ENCODE measurements around the gene GBP3.
"Not testable (repeated sequence)": the region's sequence is repeated elsewhere in the genome, so short reads cannot be mapped to it uniquely, and the experiment has no call there.

The GBP3 gene

GRCh38 chr1:89022167-89022959, at the start of gene GBP3:
GBP3 (minus strand) TSS chr1:89022866; CDS start chr1:89020721, 2,145 bp downstream.
- Histone ChIP-seq H3K4me3 (no peak within 1 kb of the TSS), H3K36me3 (replicated peaks) (no peaks in the 10 kb centered on the region), H3K9me3 (no peaks in the 10 kb centered on the region), H3K27me3 (ENCODE audit: low read depth) (no peaks in the 10 kb centered on the region), H3K4me1 (no peaks in the 10 kb centered on the region)
- no peak for DNase-seq (ENCODE audit: low spot score in 2 of 2)
- in situ Hi-C loops (cut with MboI; ENCODE audit: low sequenced_read_pairs): no loop called here

- in situ Hi-C loops (cut with MboI; ENCODE audit: low sequenced_read_pairs): no loop called here
- no peaks in the 10 kb centered on the region for H3K27me3 ChIP-seq (ENCODE audit: low read depth)
- H3K9me3 ChIP-seq: no peaks in the 10 kb centered on the region
- H3K4me3 ChIP-seq: no peak overlapping the region
- no peak for DNase-seq (ENCODE audit: low spot score in 2 of 2)
- no peaks in the 10 kb centered on the region; the same call in 1 of the 2 replicates for H3K4me1 ChIP-seq
- no peaks in the 10 kb centered on the region for H3K36me3 ChIP-seq (replicated peaks)
Measured at GRCh38 chr1:89070509-89070908, 47.8 kb upstream of the GBP3 start.

GRCh38 chr1:89069951-89070350, 47.3 kb upstream of the GBP3 start:
- Histone ChIP-seq H3K27me3 (ENCODE audit: low read depth) (no peaks in the 10 kb centered on the region), H3K4me1 (no peaks in the 10 kb centered on the region; the same call in 1 of the 2 replicates), H3K36me3 (replicated peaks) (no peaks in the 10 kb centered on the region), H3K9me3 (no peaks in the 10 kb centered on the region), H3K4me3 (no peak overlapping the region)
- no peak for DNase-seq (ENCODE audit: low spot score in 2 of 2)
- in situ Hi-C loops (cut with MboI; ENCODE audit: low sequenced_read_pairs): no loop called here

GRCh38 chr1:89068291-89068690, 45.6 kb upstream of the GBP3 start:
- Histone ChIP-seq H3K4me3 (no peak overlapping the region), H3K36me3 (replicated peaks) (no peaks in the 10 kb centered on the region), H3K27me3 (ENCODE audit: low read depth) (no peaks in the 10 kb centered on the region), H3K4me1 (no peaks in the 10 kb centered on the region; the same call in 1 of the 2 replicates), H3K9me3 (no peaks in the 10 kb centered on the region)
- in situ Hi-C loops (cut with MboI; ENCODE audit: low sequenced_read_pairs): no loop called here
- DNase-seq (ENCODE audit: low spot score in 2 of 2): no peak

- in situ Hi-C loops (cut with MboI; ENCODE audit: low sequenced_read_pairs): no loop called here
- Histone ChIP-seq H3K36me3 (replicated peaks) (no peaks in the 10 kb centered on the region), H3K4me3 (no peak within 1 kb of the TSS), H3K27me3 (ENCODE audit: low read depth) (no peaks in the 10 kb centered on the region), H3K9me3 (no peaks in the 10 kb centered on the region), H3K4me1 (no peaks in the 10 kb centered on the region; the same call in 1 of the 2 replicates)
- DNase-seq (ENCODE audit: low spot score in 2 of 2): no peak
Measured at GRCh38 chr1:89065079-89065868, 42.6 kb upstream of the GBP3 start, which contains the start of gene GBP1. GBP1 (minus strand) TSS chr1:89065208; CDS start chr1:89063234, 1,974 bp downstream.

GRCh38 chr1:89064632-89065031, 42.0 kb upstream of the GBP3 start:
- DNase-seq (ENCODE audit: low spot score in 2 of 2): no peak
- Histone ChIP-seq H3K4me3 (no peak overlapping the region), H3K36me3 (replicated peaks) (no peaks in the 10 kb centered on the region), H3K9me3 (no peaks in the 10 kb centered on the region), H3K27me3 (ENCODE audit: low read depth) (no peaks in the 10 kb centered on the region), H3K4me1 (no peaks in the 10 kb centered on the region)
- in situ Hi-C loops (cut with MboI; ENCODE audit: low sequenced_read_pairs): no loop called here

GRCh38 chr1:89063094-89063493, 40.4 kb upstream of the GBP3 start:
- Histone ChIP-seq H3K36me3 (replicated peaks) (no peaks in the 10 kb centered on the region), H3K9me3 (no peaks in the 10 kb centered on the region), H3K27me3 (ENCODE audit: low read depth) (no peaks in the 10 kb centered on the region), H3K4me3 (no peak overlapping the region), H3K4me1 (no peaks in the 10 kb centered on the region)
- in situ Hi-C loops (cut with MboI; ENCODE audit: low sequenced_read_pairs): no loop called here
- no peak for DNase-seq (ENCODE audit: low spot score in 2 of 2)

- Histone ChIP-seq H3K9me3 (no peaks in the 10 kb centered on the region), H3K4me3 (no peak overlapping the region), H3K4me1 (no peaks in the 10 kb centered on the region), H3K27me3 (ENCODE audit: low read depth) (no peaks in the 10 kb centered on the region), H3K36me3 (replicated peaks) (no peaks in the 10 kb centered on the region)
- DNase-seq (ENCODE audit: low spot score in 2 of 2): no peak
- in situ Hi-C loops (cut with MboI; ENCODE audit: low sequenced_read_pairs): no loop called here
Measured at GRCh38 chr1:89060091-89060490, 37.4 kb upstream of the GBP3 start.

GRCh38 chr1:89051955-89052312, 29.3 kb upstream of the GBP3 start:
- H3K27me3 ChIP-seq (ENCODE audit: low read depth): no peaks in the 10 kb centered on the region
- no peaks in the 10 kb centered on the region for H3K9me3 ChIP-seq
- H3K4me1 ChIP-seq: no peaks in the 10 kb centered on the region
- H3K36me3 ChIP-seq (replicated peaks): no peaks in the 10 kb centered on the region
- H3K4me3 ChIP-seq: no peak overlapping the region
- DNase-seq (ENCODE audit: low spot score in 2 of 2): no peak
- in situ Hi-C loops (cut with MboI; ENCODE audit: low sequenced_read_pairs): no loop called here

GRCh38 chr1:89051300-89051954, 28.8 kb upstream of the GBP3 start:
- no peak for DNase-seq (ENCODE audit: low spot score in 2 of 2)
- Histone ChIP-seq H3K4me1 (no peaks in the 10 kb centered on the region), H3K9me3 (no peaks in the 10 kb centered on the region), H3K36me3 (replicated peaks) (no peaks in the 10 kb centered on the region), H3K27me3 (ENCODE audit: low read depth) (no peaks in the 10 kb centered on the region), H3K4me3 (no peak overlapping the region)
- in situ Hi-C loops (cut with MboI; ENCODE audit: low sequenced_read_pairs): no loop called here

GRCh38 chr1:89050649-89051033, 28.0 kb upstream of the GBP3 start:
- H3K27me3 ChIP-seq (ENCODE audit: low read depth): no peaks in the 10 kb centered on the region
- H3K9me3 ChIP-seq: no peaks in the 10 kb centered on the region
- no peaks in the 10 kb centered on the region for H3K4me1 ChIP-seq
- H3K36me3 ChIP-seq (replicated peaks): no peaks in the 10 kb centered on the region
- in situ Hi-C loops (cut with MboI; ENCODE audit: low sequenced_read_pairs): no loop called here
- H3K4me3 ChIP-seq: no peak overlapping the region
- DNase-seq (ENCODE audit: low spot score in 2 of 2): no peak

GRCh38 chr1:89049901-89050648, 27.4 kb upstream of the GBP3 start:
- H3K4me1 ChIP-seq; H3K27me3 ChIP-seq (ENCODE audit: low read depth); in situ Hi-C loops (cut with MboI; ENCODE audit: low sequenced_read_pairs); DNase-seq (ENCODE audit: low spot score in 2 of 2); H3K9me3 ChIP-seq; H3K36me3 ChIP-seq (replicated peaks); H3K4me3 ChIP-seq: not testable (repeated sequence)

- H3K9me3 ChIP-seq; H3K36me3 ChIP-seq (replicated peaks); in situ Hi-C loops (cut with MboI; ENCODE audit: low sequenced_read_pairs); H3K27me3 ChIP-seq (ENCODE audit: low read depth); H3K4me1 ChIP-seq; H3K4me3 ChIP-seq; DNase-seq (ENCODE audit: low spot score in 2 of 2): not testable (repeated sequence)
Measured at GRCh38 chr1:89049187-89049586, 26.5 kb upstream of the GBP3 start.

All from HAP-1 (cell line).